H1 (cell line): Measurements from ENCODE around the gene MMP20. TPM values are rescaled to one million over a fixed set of nuclear protein-coding genes. Genes with fewer than 3 reads are reported as not detected.

Source experiments
- CTCF ChIA-PET: fragments of 300-600 bp; sonication (Branson Sonifier 250); formaldehyde crosslinking; loops from one replicate; lab custom pipeline; 2021; ENCODE audit not compliant: partially characterized antibody; lab: Charles Lee
- POLR2A ChIA-PET: fragments of 300-600 bp; sonication (Branson Sonifier 250); formaldehyde crosslinking; loops from one replicate; lab custom pipeline; 2021; ENCODE audit warnings: inconsistent platforms; ENCODE audit not compliant: partially characterized antibody; lab: Charles Lee
- DNase-seq, 2 experiments: peaks; one replicate each; pipeline versions ENCODE4 v3.0.0 to v3.0.0-alpha.2; 2010 to 2022; ENCODE audit warnings: low spot score in 2 of 2, low read depth in 1 of 2, mixed read lengths in 1 of 2
- FAIRE-seq: peaks from 2 replicates; lab custom pipeline; 2011; peaks lifted over from hg19 to GRCh38; lab: Jason Lieb, UNC
- H2AFZ ChIP-seq: 2 replicates; pipeline ENCODE4 v1.8.1; 2012; ENCODE audit warnings: low read length, inconsistent platforms
- H2AK5ac ChIP-seq: 2 replicates; pipeline ENCODE4 v1.6.1; 2013; ENCODE audit warnings: low read depth, low read length
- H2BK120ac ChIP-seq: replicated peaks from 2 replicates; pipeline ENCODE3; 2013; ENCODE audit warnings: low read depth, low read length, inconsistent platforms
- H2BK12ac ChIP-seq: 2 replicates; pipeline ENCODE4 v1.6.1; 2013; ENCODE audit warnings: low read depth, low read length
- H2BK15ac ChIP-seq: 2 replicates; pipeline ENCODE4 v1.6.1; 2013; ENCODE audit warnings: low read length
- H2BK20ac ChIP-seq: 2 replicates; pipeline ENCODE4 v1.6.1; 2013; ENCODE audit warnings: low read length
- H2BK5ac ChIP-seq: 2 replicates; pipeline ENCODE4 v1.6.1; 2013; ENCODE audit warnings: low read depth, low read length
- H3K14ac ChIP-seq: 2 replicates; pipeline ENCODE4 v1.6.1; 2013; ENCODE audit warnings: inconsistent platforms; ENCODE audit not compliant: insufficient read length
- H3K18ac ChIP-seq: 2 replicates; pipeline ENCODE4 v1.6.1; 2013; ENCODE audit warnings: low read length; ENCODE audit errors: extremely low read depth
- H3K23ac ChIP-seq: 2 replicates; pipeline ENCODE4 v1.6.1; 2013; ENCODE audit warnings: inconsistent platforms; ENCODE audit not compliant: insufficient read length
- H3K23me2 ChIP-seq: 2 replicates; pipeline ENCODE4 v1.6.1; 2013; ENCODE audit warnings: low read depth, low read length
- H3K27ac ChIP-seq: 2 replicates; pipeline ENCODE4 v1.6.1; 2011; ENCODE audit warnings: low read depth, low read length, inconsistent platforms
- H3K27me3 ChIP-seq, 4 experiments: replicated peaks in 1 of 4; 1 replicate in 1 of 4; 2 replicates in 3 of 4; pipeline versions ENCODE4 v1.6.1 to v1.8.1; 2011 to 2013; ENCODE audit warnings: low read length in 3 of 4, mild to moderate bottlenecking in 3 of 4, inconsistent platforms in 2 of 4, mixed read lengths in 2 of 4, moderate library complexity in 1 of 4; ENCODE audit not compliant: control insufficient read depth in 3 of 4, insufficient read depth in 3 of 4; ENCODE audit errors: extremely low read depth in 1 of 4
- H3K36me3 ChIP-seq, 4 experiments: 2 replicates each; pipeline versions ENCODE4 v1.6.1 to v1.8.1; 2011 to 2013; ENCODE audit warnings: mild to moderate bottlenecking in 4 of 4, low read length in 3 of 4, moderate library complexity in 2 of 4, control low read depth in 1 of 4, inconsistent platforms in 1 of 4; ENCODE audit not compliant: insufficient read depth in 4 of 4, control insufficient read depth in 2 of 4
- H3K4ac ChIP-seq: replicated peaks from 2 replicates; pipeline ENCODE3; 2013; ENCODE audit warnings: low read length, low read depth, mixed read lengths, inconsistent platforms; ENCODE audit not compliant: insufficient read length
- H3K4me1 ChIP-seq, 4 experiments: replicated peaks in 1 of 4; 1 replicate in 1 of 4; 2 replicates in 3 of 4; pipeline versions ENCODE4 v1.6.1 to v1.8.1; 2011 to 2013; ENCODE audit warnings: low read length in 3 of 4, inconsistent platforms in 2 of 4, mixed read lengths in 1 of 4; ENCODE audit not compliant: insufficient read depth in 4 of 4, control insufficient read depth in 3 of 4
- H3K4me2 ChIP-seq, 2 experiments: 2 replicates each; pipeline versions ENCODE4 v1.6.1 to v1.8.1; 2011 to 2013; ENCODE audit warnings: low read depth in 2 of 2, low read length in 2 of 2, control low read depth in 1 of 2, inconsistent platforms in 1 of 2, mild to moderate bottlenecking in 1 of 2; ENCODE audit not compliant: insufficient read depth in 1 of 2
- H3K4me3 ChIP-seq, 4 experiments: fragments of 200-600, 300-600 bp in 1 of 4; sonication (generic), shearing (Covaris generic), sonication (Bioruptor Twin) in 1 of 4; 2 replicates each; pipeline versions ENCODE4 v1.5.1 to v1.8.1; 2011 to 2016; ENCODE audit warnings: low read length in 4 of 4, low read depth in 3 of 4, control low read depth in 2 of 4, inconsistent platforms in 2 of 4, mild to moderate bottlenecking in 2 of 4, mixed read lengths in 1 of 4, moderate library complexity in 1 of 4; ENCODE audit not compliant: insufficient read depth in 2 of 4; ENCODE audit errors: extremely low read depth in 1 of 4
- H3K56ac ChIP-seq: replicated peaks from 2 replicates; pipeline ENCODE3; 2013; ENCODE audit warnings: low read depth, mild to moderate bottlenecking, mixed read lengths, low read length, inconsistent platforms; ENCODE audit not compliant: insufficient read length
- H3K79me1 ChIP-seq: 2 replicates; pipeline ENCODE4 v1.6.1; 2013; ENCODE audit warnings: low read depth, low read length, control low read depth
- H3K79me2 ChIP-seq, 2 experiments: 2 replicates each; pipeline versions ENCODE4 v1.6.1 to v1.8.1; 2012 to 2013; ENCODE audit warnings: low read length in 2 of 2, mild to moderate bottlenecking in 2 of 2, inconsistent platforms in 1 of 2; ENCODE audit not compliant: insufficient read depth in 2 of 2, control insufficient read depth in 1 of 2
- H3K9ac ChIP-seq, 4 experiments: replicated peaks in 1 of 4; 1 replicate in 1 of 4; 2 replicates in 3 of 4; pipeline versions ENCODE4 v1.6.1 to v1.8.1; 2011 to 2013; ENCODE audit warnings: low read depth in 3 of 4, low read length in 3 of 4, control low read depth in 2 of 4, mild to moderate bottlenecking in 2 of 4, moderate library complexity in 2 of 4, inconsistent platforms in 1 of 4; ENCODE audit errors: extremely low read depth in 1 of 4
- H3K9me3 ChIP-seq, 2 experiments: 2 replicates each; pipeline versions ENCODE4 v1.6.1 to v1.8.1; 2012 to 2013; ENCODE audit warnings: mild to moderate bottlenecking in 2 of 2, moderate library complexity in 2 of 2, control low read depth in 1 of 2, inconsistent platforms in 1 of 2, low read depth in 1 of 2, low read length in 1 of 2, mixed read lengths in 1 of 2; ENCODE audit not compliant: insufficient read depth in 2 of 2
- H4K20me1 ChIP-seq, 2 experiments: replicated peaks in 1 of 2; 2 replicates each; pipeline versions ENCODE3 to v1.8.1; 2011 to 2013; ENCODE audit warnings: inconsistent platforms in 2 of 2, low read length in 2 of 2, mild to moderate bottlenecking in 1 of 2; ENCODE audit not compliant: insufficient read depth in 2 of 2, control insufficient read depth in 1 of 2
- H4K5ac ChIP-seq: 2 replicates; pipeline ENCODE4 v1.6.1; 2013; ENCODE audit warnings: low read length, low read depth, mixed read lengths, inconsistent platforms; ENCODE audit not compliant: insufficient read length
- H4K8ac ChIP-seq: 2 replicates; pipeline ENCODE4 v1.8.0; 2013; ENCODE audit warnings: mild to moderate bottlenecking, moderate library complexity, low read length, inconsistent platforms; ENCODE audit not compliant: insufficient read depth; ENCODE audit errors: extremely low read depth
- H4K91ac ChIP-seq: replicated peaks from 2 replicates; pipeline ENCODE3; 2013; ENCODE audit warnings: low read length, mixed read lengths, inconsistent platforms; ENCODE audit not compliant: insufficient read length
- BACH1 ChIP-seq: IDR thresholded peaks from 2 replicates; pipeline ENCODE4 v1.6.1; 2012; ENCODE audit warnings: low read length, improper control_type of control experiment
- BRCA1 ChIP-seq: IDR thresholded peaks from 2 replicates; pipeline ENCODE4 v1.6.1; 2012; ENCODE audit warnings: low read depth, low read length, improper control_type of control experiment
- CBX5 ChIP-seq: fragments of 300-800, 300-1000 bp; sonication (generic); IDR thresholded peaks from 2 replicates; pipeline ENCODE4 v1.7.1; 2016; ENCODE audit warnings: antibody characterized with exemption, low read length, low read depth
- KDM4A ChIP-seq: IDR thresholded peaks from one replicate; pipeline ENCODE4 v1.7.1; 2012; ENCODE audit warnings: low read depth, mild to moderate bottlenecking, moderate library complexity, low read length, inconsistent platforms; ENCODE audit not compliant: severe bottlenecking
- RBBP5 ChIP-seq: IDR thresholded peaks from 2 replicates; pipeline ENCODE4 v1.7.1; 2012; ENCODE audit warnings: low read depth, mild to moderate bottlenecking, inconsistent platforms, low read length, moderate library complexity, borderline replicate concordance
- TBP ChIP-seq: IDR thresholded peaks from 2 replicates; pipeline ENCODE4 v1.6.1; 2011; ENCODE audit warnings: low read depth, low read length, improper control_type of control experiment
- TCF12 ChIP-seq: IDR thresholded peaks from 2 replicates; pipeline ENCODE4 v1.6.1; 2011; ENCODE audit warnings: low read depth, mild to moderate bottlenecking, low read length
- WGBS, 2 experiments: shearing (Covaris generic) in 1 of 2; methylation state at CpG; one replicate each; pipeline versions ENCODE4 v1.1.6 to v1.1.7; 2013 to 2015; ENCODE audit warnings: low lambda C conversion rate in 2 of 2, mixed read lengths in 2 of 2, inconsistent platforms in 1 of 2, low coverage in 1 of 2, missing lambda C conversion rate in 1 of 2; ENCODE audit not compliant: insufficient replicate concordance in 2 of 2, insufficient coverage in 1 of 2, insufficient read length in 1 of 2; ENCODE audit errors: extremely low coverage in 1 of 2, missing lambda C conversion rate in 1 of 2; 5-methylcytosine and 5-hydroxymethylcytosine counted together
- polyA plus RNA-seq, 7 experiments: library from polyadenylated mRNA; depleted of rRNA in 3 of 7; stranded (reverse) in 5 of 7; unstranded in 2 of 7; fragments of >200 nt in 5 of 7; fragments of 200-250 nt in 2 of 7; gene quantifications; 1 replicate in 5 of 7; 2 replicates in 1 of 7; 4 replicates in 1 of 7; pipeline versions ENCODE4 v1.2.1 to v1.2.3, GENCODE V29; 2011 to 2013; ENCODE audit warnings: missing spikeins in 2 of 7, mixed read lengths in 2 of 7
- total RNA-seq: library from RNA; stranded (reverse); fragmentation: NEBNext Ultra II Directional; extraction: Animal tissue kit (Norgen Biotek cat#: 25700); gene quantifications from 2 replicates; pipeline ENCODE4 v1.2.1, GENCODE V29; 2021
- TF ChIP-seq, protein P1 (sequence below): IDR thresholded peaks from 2 replicates; pipeline ENCODE4 v1.6.1; 2011; ENCODE audit warnings: low read depth, mild to moderate bottlenecking, low read length; ENCODE audit not compliant: insufficient read depth
- TF ChIP-seq, protein P2 (sequence below), 3 experiments: IDR thresholded peaks; 1 replicate in 2 of 3; 2 replicates in 1 of 3; pipeline versions ENCODE4 v1.5.1 to v1.6.1; 2011; ENCODE audit warnings: low read length in 3 of 3, mild to moderate bottlenecking in 3 of 3, inconsistent platforms in 2 of 3, low read depth in 1 of 3, moderate library complexity in 1 of 3; ENCODE audit not compliant: insufficient read depth in 1 of 3; ENCODE audit errors: control extremely low read depth in 1 of 3

The MMP20 gene
- total and polyA plus RNA-seq, 2 of the 8 experiments (the other 6 are each of a cell fraction or from before 2014, with no cell fraction given) = not detected

DNA sequence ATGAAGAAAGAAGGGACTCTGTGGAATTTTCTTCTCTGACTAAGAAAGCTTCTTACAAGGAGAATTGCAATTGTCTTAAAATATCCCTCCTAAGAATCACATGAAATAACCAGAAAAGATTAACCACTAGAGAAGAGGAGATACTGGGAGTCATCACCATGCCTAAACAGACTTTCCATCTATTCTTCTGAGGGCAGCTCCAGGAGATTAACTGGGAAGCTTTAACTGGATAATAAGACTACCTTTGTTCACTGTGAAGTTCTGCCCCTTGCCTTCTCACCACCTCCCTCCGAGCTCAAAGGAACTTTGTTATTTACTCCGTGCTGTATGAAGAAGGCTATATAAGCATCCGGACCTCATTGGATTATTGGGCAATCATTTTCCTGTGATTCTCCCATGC is 70.0 kb downstream of the MMP20 start:
- no peak overlapping the region for H4K8ac ChIP-seq
- peaks cover 0 to 2% (median 0%) of the 10 kb centered on the region in 4 experiments; a peak in 1 of 7 replicates for H3K4me1 ChIP-seq
- no peak overlapping the region for H3K4me2 ChIP-seq
- H3K56ac ChIP-seq = no peak overlapping the region
- no peak overlapping the region for H3K14ac ChIP-seq
- DNase-seq (no peak), FAIRE-seq (no peak)
- no peak overlapping the region for H4K91ac ChIP-seq
- no peak overlapping the region for H3K18ac ChIP-seq
- no peaks in the 10 kb centered on the region for H3K79me1 ChIP-seq
- H3K4ac ChIP-seq = no peak overlapping the region
- H4K5ac ChIP-seq = no peak overlapping the region
- no peak overlapping the region for H2AK5ac ChIP-seq
- no peak overlapping the region for H3K4me3 ChIP-seq
- no peaks in the 10 kb centered on the region for H3K9me3 ChIP-seq
- ChIA-PET POLR2A (no interaction called here), CTCF (interaction anchor here (1.0 to 2.7 kb wide), 4 partner anchors 12 to 111 kb away, joined by 3 to 16 read pairs (median 4); no protein-coding TSS in a partner anchor)
- no peak overlapping the region for H2BK20ac ChIP-seq
- H2BK15ac ChIP-seq = no peak overlapping the region
- H4K20me1 ChIP-seq = no peaks in the 10 kb centered on the region
- 89% methylated on average over 3 of the region's 3 CpGs; no CpG with 5 or more reads in 1 of the 2 experiments for WGBS, 2 experiments
- H3K23ac ChIP-seq = no peak overlapping the region
- no peaks in the 10 kb centered on the region for H3K23me2 ChIP-seq
- H2BK120ac ChIP-seq = no peak overlapping the region
- H2AFZ ChIP-seq = no peak overlapping the region
- H3K79me2 ChIP-seq = no peaks in the 10 kb centered on the region
- H3K27me3 ChIP-seq = no peaks in the 10 kb centered on the region
- no peak overlapping the region for H2BK12ac ChIP-seq
- H2BK5ac ChIP-seq = no peak overlapping the region
- H3K36me3 ChIP-seq = no peaks in the 10 kb centered on the region; a peak in 1 of 8 replicates
- H3K27ac ChIP-seq = no peak overlapping the region
- H3K9ac ChIP-seq = no peak overlapping the region
- TF ChIP-seq BACH1 (no peak), KDM4A (no peak), RBBP5 (no peak), CBX5 (no peak), TCF12 (no peak), BRCA1 (no peak), TBP (no peak)
- TF ChIP-seq, protein P1, sequence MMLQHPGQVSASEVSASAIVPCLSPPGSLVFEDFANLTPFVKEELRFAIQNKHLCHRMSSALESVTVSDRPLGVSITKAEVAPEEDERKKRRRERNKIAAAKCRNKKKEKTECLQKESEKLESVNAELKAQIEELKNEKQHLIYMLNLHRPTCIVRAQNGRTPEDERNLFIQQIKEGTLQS = no peak
- TF ChIP-seq, protein P2, sequence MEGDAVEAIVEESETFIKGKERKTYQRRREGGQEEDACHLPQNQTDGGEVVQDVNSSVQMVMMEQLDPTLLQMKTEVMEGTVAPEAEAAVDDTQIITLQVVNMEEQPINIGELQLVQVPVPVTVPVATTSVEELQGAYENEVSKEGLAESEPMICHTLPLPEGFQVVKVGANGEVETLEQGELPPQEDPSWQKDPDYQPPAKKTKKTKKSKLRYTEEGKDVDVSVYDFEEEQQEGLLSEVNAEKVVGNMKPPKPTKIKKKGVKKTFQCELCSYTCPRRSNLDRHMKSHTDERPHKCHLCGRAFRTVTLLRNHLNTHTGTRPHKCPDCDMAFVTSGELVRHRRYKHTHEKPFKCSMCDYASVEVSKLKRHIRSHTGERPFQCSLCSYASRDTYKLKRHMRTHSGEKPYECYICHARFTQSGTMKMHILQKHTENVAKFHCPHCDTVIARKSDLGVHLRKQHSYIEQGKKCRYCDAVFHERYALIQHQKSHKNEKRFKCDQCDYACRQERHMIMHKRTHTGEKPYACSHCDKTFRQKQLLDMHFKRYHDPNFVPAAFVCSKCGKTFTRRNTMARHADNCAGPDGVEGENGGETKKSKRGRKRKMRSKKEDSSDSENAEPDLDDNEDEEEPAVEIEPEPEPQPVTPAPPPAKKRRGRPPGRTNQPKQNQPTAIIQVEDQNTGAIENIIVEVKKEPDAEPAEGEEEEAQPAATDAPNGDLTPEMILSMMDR (IDR thresholded peaks at IDR 0.05; ENCODE audit: control extremely low read depth in 1 of 3, insufficient read depth in 1 of 3, low read depth in 1 of 3, low read length in 3 of 3) = no peak
